NCI-H2227 (cell line): ENCODE data around the gene MRPS5.
"Not testable (repeated sequence)": the region's sequence is repeated elsewhere in the genome, so short reads cannot be mapped to it uniquely, and the experiment has no call there.

Experiments used
- DNase-seq: peaks from one replicate; lab custom pipeline; 2025; ENCODE audit not compliant: unreplicated experiment; lab: John Stamatoyannopoulos, UW

The MRPS5 gene

GRCh38 chr2:95047629-95048510 is 73.7 kb downstream of the MRPS5 start:
- no peak for DNase-seq

- no peak for DNase-seq
Measured at GRCh38 chr2:95046371-95047112, 75.1 kb downstream of the MRPS5 start.

- DNase-seq, result no peak
Measured at GRCh38 chr2:95044601-95045000, 77.0 kb downstream of the MRPS5 start.

GRCh38 chr2:95043300-95044093 is 78.1 kb downstream of the MRPS5 start:
- DNase-seq, result peak; percentile 10

- no peak for DNase-seq
Measured at GRCh38 chr2:95042472-95043271, 78.9 kb downstream of the MRPS5 start.

- DNase-seq, result no peak
Measured at GRCh38 chr2:95041824-95042442, 79.7 kb downstream of the MRPS5 start.

GRCh38 chr2:95041060-95041823 is 80.4 kb downstream of the MRPS5 start:
- no peak for DNase-seq

GRCh38 chr2:95040426-95040825 is 81.2 kb downstream of the MRPS5 start:
- no peak for DNase-seq

GRCh38 chr2:95039978-95040377 is 81.6 kb downstream of the MRPS5 start:
- DNase-seq, result no peak

- DNase-seq, result no peak
Measured at GRCh38 chr2:95039363-95039762, 82.2 kb downstream of the MRPS5 start.

GRCh38 chr2:95038635-95039298 is 82.8 kb downstream of the MRPS5 start:
- no peak for DNase-seq

GRCh38 chr2:95037841-95038585 is 83.6 kb downstream of the MRPS5 start:
- not testable (repeated sequence) for DNase-seq

GRCh38 chr2:95037384-95037839 is 84.2 kb downstream of the MRPS5 start:
- DNase-seq, result no peak

GRCh38 chr2:95036596-95037383 is 84.8 kb downstream of the MRPS5 start:
- no peak for DNase-seq
